Keratinocyte (primary cell): ENCODE measurements around the gene SC5D. TPM values are rescaled to one million over a fixed set of nuclear protein-coding genes. Genes with fewer than 3 reads are reported as not detected.

ENCODE experiments used
- DNase-seq: peaks from one replicate; pipeline ENCODE4 v3.0.0-alpha.2; 2011; ENCODE audit warnings: low read depth, missing footprints, low spot score
- FAIRE-seq: peaks from 2 replicates; lab custom pipeline; 2011; peaks lifted over from hg19 to GRCh38; lab: Jason Lieb, UNC
- H2AFZ ChIP-seq: 2 replicates; pipeline ENCODE4 v1.6.0; 2012; ENCODE audit warnings: low read length, control low read depth, inconsistent platforms; ENCODE audit not compliant: control insufficient read depth
- H3K27ac ChIP-seq: 2 replicates; pipeline ENCODE4 v1.5.1; 2011; ENCODE audit warnings: low read length; ENCODE audit not compliant: control insufficient read depth, insufficient read depth
- H3K27me3 ChIP-seq: 3 replicates; pipeline ENCODE4 v1.6.0; 2011; ENCODE audit warnings: low read length; ENCODE audit not compliant: control insufficient read depth, insufficient read depth; ENCODE audit errors: extremely low read depth
- H3K36me3 ChIP-seq, 2 experiments: 2 replicates in 1 of 2; 3 replicates in 1 of 2; pipeline ENCODE4 v1.5.1; 2011; ENCODE audit warnings: low read length in 2 of 2, mild to moderate bottlenecking in 1 of 2; ENCODE audit not compliant: control insufficient read depth in 2 of 2, insufficient read depth in 2 of 2; ENCODE audit errors: extremely low read depth in 1 of 2
- H3K4me1 ChIP-seq: 3 replicates; pipeline ENCODE4 v1.5.1; 2011; ENCODE audit warnings: low read length; ENCODE audit not compliant: control insufficient read depth, insufficient read depth; ENCODE audit errors: extremely low read depth
- H3K4me2 ChIP-seq: 3 replicates; pipeline ENCODE4 v1.6.0; 2011; ENCODE audit warnings: low read depth, low read length; ENCODE audit not compliant: control insufficient read depth, insufficient read depth; ENCODE audit errors: extremely low read depth
- H3K4me3 ChIP-seq, 3 experiments: fragments of 200-600 bp in 1 of 3; sonication (generic) in 1 of 3; 2 replicates in 2 of 3; 3 replicates in 1 of 3; pipeline ENCODE4 v1.5.1; 2011 to 2016; ENCODE audit warnings: low read length in 3 of 3, mild to moderate bottlenecking in 3 of 3, control low read depth in 2 of 3, inconsistent platforms in 1 of 3, low read depth in 1 of 3, mixed read lengths in 1 of 3, mixed run types in 1 of 3, moderate library complexity in 1 of 3; ENCODE audit not compliant: control insufficient read depth in 2 of 3, insufficient read depth in 2 of 3; ENCODE audit errors: extremely low read depth in 1 of 3
- H3K79me2 ChIP-seq: 2 replicates; pipeline ENCODE4 v1.6.0; 2012; ENCODE audit warnings: low read length; ENCODE audit not compliant: control insufficient read depth, insufficient read depth
- H3K9ac ChIP-seq: 3 replicates; pipeline ENCODE4 v1.6.0; 2011; ENCODE audit warnings: low read length; ENCODE audit not compliant: control insufficient read depth, insufficient read depth; ENCODE audit errors: extremely low read depth
- H3K9me1 ChIP-seq: 3 replicates; pipeline ENCODE4 v1.6.0; 2011; ENCODE audit warnings: low read length; ENCODE audit not compliant: control insufficient read depth, insufficient read depth; ENCODE audit errors: extremely low read depth
- H3K9me3 ChIP-seq: 2 replicates; pipeline ENCODE4 v1.5.1; 2012; ENCODE audit warnings: low read depth, low read length; ENCODE audit not compliant: control insufficient read depth
- H4K20me1 ChIP-seq: 3 replicates; pipeline ENCODE4 v1.6.0; 2011; ENCODE audit warnings: low read length; ENCODE audit not compliant: control insufficient read depth, insufficient read depth; ENCODE audit errors: extremely low read depth
- EZH2 ChIP-seq: IDR thresholded peaks from one replicate; pipeline ENCODE4 v1.6.1; 2012; ENCODE audit warnings: inconsistent platforms, mild to moderate bottlenecking, low read length, moderate library complexity
- dilution Hi-C: fragments of 300-500 bp; cut with MboI; formaldehyde crosslinking; loops from one replicate; pipeline ENCODE4 v1.7.0; 2020; ENCODE audit warnings: low sequenced_read_pairs; ENCODE audit not compliant: extremely low pct_ligation_motif_present
- polyA plus RNA-seq, 5 experiments: library from polyadenylated mRNA; depleted of rRNA in 3 of 5; stranded (reverse) in 3 of 5; stranded (forward) in 1 of 5; unstranded in 1 of 5; fragments of >200 nt; gene quantifications; 1 replicate in 1 of 5; 2 replicates in 3 of 5; 3 replicates in 1 of 5; pipeline versions ENCODE4 v1.2.1 to v1.2.3, GENCODE V29; 2011 to 2012; ENCODE audit warnings: missing spikeins in 2 of 5, low read depth in 1 of 5, low replicate concordance in 1 of 5
- TF ChIP-seq, protein P1 (sequence below), 3 experiments: IDR thresholded peaks in 1 of 3; conservative IDR thresholded peaks in 1 of 3; optimal IDR thresholded peaks in 1 of 3; 2 replicates in 2 of 3; 3 replicates in 1 of 3; pipeline versions ENCODE3 to v1.5.1; 2011; ENCODE audit warnings: low read length in 3 of 3, mild to moderate bottlenecking in 3 of 3, moderate library complexity in 2 of 3, control low read depth in 1 of 3, inconsistent platforms in 1 of 3; ENCODE audit not compliant: insufficient read depth in 2 of 3; ENCODE audit errors: extremely low read depth in 1 of 3

SC5D gene
- polyA plus RNA-seq, 1 donor (not counting 4 experiments of a cell fraction or from before 2014, with no cell fraction given), result 273 TPM

- Histone ChIP-seq H3K9me1 (no peaks in the 10 kb centered on the region), H3K9ac (no peak overlapping the region), H3K27ac (no peak overlapping the region), H3K79me2 (no peaks in the 10 kb centered on the region), H3K4me2 (no peak overlapping the region), H4K20me1 (no peaks in the 10 kb centered on the region), H3K36me3 (peaks cover 7 to 13% of the 10 kb centered on the region in 2 experiments), H3K4me1 (no peaks in the 10 kb centered on the region), H2AFZ (no peak overlapping the region), H3K9me3 (no peaks in the 10 kb centered on the region), H3K27me3 (no peaks in the 10 kb centered on the region), H3K4me3 (no peak overlapping the region)
- dilution Hi-C loops, result no loop called here
- no peak for FAIRE-seq
- no peak for DNase-seq
- no peak for TF ChIP-seq EZH2
- TF ChIP-seq, protein P1, sequence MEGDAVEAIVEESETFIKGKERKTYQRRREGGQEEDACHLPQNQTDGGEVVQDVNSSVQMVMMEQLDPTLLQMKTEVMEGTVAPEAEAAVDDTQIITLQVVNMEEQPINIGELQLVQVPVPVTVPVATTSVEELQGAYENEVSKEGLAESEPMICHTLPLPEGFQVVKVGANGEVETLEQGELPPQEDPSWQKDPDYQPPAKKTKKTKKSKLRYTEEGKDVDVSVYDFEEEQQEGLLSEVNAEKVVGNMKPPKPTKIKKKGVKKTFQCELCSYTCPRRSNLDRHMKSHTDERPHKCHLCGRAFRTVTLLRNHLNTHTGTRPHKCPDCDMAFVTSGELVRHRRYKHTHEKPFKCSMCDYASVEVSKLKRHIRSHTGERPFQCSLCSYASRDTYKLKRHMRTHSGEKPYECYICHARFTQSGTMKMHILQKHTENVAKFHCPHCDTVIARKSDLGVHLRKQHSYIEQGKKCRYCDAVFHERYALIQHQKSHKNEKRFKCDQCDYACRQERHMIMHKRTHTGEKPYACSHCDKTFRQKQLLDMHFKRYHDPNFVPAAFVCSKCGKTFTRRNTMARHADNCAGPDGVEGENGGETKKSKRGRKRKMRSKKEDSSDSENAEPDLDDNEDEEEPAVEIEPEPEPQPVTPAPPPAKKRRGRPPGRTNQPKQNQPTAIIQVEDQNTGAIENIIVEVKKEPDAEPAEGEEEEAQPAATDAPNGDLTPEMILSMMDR (optimal IDR thresholded peaks at IDR 0.05 in 1 of 3, IDR thresholded peaks at IDR 0.05 in 1 of 3, conservative IDR thresholded peaks at IDR 0.05 in 1 of 3; ENCODE audit: extremely low read depth in 1 of 3, insufficient read depth in 2 of 3, low read length in 3 of 3), result no peak
These were observed 18.8 kb downstream of the SC5D start for GRCh38 chr11:121311373-121311772.

DNA sequence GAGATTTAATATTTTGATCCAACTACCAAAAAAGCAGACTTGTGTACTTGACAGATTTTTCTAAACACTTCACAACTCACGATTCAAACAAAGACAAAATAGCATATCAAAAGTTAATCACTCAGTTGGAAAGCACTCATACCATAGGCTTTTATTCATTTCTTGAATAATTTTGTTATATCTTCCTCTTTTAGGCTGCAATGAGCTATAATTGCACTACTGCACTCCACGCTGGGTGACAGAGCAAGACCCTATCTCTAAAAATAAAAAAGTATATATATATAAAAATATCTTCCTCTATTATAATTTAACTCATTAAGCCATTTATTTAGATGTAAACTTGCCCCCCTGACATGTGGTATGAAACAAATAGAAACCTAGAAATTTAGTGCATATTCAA lies 19.9 kb downstream of the SC5D start:
- dilution Hi-C loops, result no loop called here
- Histone ChIP-seq H3K27me3 (no peaks in the 10 kb centered on the region), H2AFZ (no peak overlapping the region), H3K4me1 (no peaks in the 10 kb centered on the region), H3K9me3 (no peaks in the 10 kb centered on the region), H4K20me1 (no peaks in the 10 kb centered on the region), H3K9ac (no peak overlapping the region), H3K79me2 (no peaks in the 10 kb centered on the region), H3K9me1 (no peaks in the 10 kb centered on the region), H3K4me2 (no peak overlapping the region), H3K4me3 (no peak overlapping the region), H3K36me3 (peaks cover 4 to 5% of the 10 kb centered on the region in 2 experiments), H3K27ac (no peak overlapping the region)
- DNase-seq (no peak), FAIRE-seq (no peak)
- no peak for TF ChIP-seq EZH2
- TF ChIP-seq, protein P1 (optimal IDR thresholded peaks at IDR 0.05 in 1 of 3, IDR thresholded peaks at IDR 0.05 in 1 of 3, conservative IDR thresholded peaks at IDR 0.05 in 1 of 3; ENCODE audit: extremely low read depth in 1 of 3, insufficient read depth in 2 of 3, low read length in 3 of 3), result no peak
